Measurements from ENCODE around the gene LMO7.

DNA sequence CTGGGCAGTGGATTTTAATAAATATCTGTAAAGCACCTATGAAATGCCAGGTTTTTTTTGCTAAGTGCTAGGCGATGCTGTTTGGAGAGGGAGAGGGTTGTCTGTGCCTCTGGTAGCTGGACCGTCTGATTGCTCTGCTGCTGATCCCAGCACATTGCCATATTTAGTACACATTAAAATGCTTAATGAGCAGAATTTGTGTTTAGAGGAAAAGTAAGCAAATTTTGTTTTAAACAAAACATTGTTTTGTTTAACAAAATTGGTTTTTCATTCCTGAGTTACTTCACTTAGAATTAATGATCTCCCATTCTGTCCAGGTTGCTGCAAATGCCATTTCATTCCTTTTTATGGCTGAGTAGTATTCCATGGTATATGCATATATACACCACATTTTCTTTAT, 85.2 kb downstream of the LMO7 start:
- TF ChIP-seq, protein P1, sequence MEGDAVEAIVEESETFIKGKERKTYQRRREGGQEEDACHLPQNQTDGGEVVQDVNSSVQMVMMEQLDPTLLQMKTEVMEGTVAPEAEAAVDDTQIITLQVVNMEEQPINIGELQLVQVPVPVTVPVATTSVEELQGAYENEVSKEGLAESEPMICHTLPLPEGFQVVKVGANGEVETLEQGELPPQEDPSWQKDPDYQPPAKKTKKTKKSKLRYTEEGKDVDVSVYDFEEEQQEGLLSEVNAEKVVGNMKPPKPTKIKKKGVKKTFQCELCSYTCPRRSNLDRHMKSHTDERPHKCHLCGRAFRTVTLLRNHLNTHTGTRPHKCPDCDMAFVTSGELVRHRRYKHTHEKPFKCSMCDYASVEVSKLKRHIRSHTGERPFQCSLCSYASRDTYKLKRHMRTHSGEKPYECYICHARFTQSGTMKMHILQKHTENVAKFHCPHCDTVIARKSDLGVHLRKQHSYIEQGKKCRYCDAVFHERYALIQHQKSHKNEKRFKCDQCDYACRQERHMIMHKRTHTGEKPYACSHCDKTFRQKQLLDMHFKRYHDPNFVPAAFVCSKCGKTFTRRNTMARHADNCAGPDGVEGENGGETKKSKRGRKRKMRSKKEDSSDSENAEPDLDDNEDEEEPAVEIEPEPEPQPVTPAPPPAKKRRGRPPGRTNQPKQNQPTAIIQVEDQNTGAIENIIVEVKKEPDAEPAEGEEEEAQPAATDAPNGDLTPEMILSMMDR (IDR thresholded peaks at IDR 0.05): no peak
- TF ChIP-seq POLR2A (IDR thresholded peaks at IDR 0.05): no peak
